ENCODE results near the gene NPY. TPM values are rescaled to one million over a fixed set of nuclear protein-coding genes. Genes with fewer than 3 reads are reported as not detected.

The NPY gene
- total and polyA plus RNA-seq, 2 of the 4 experiments (the other 2 are of a cell fraction): not detected

GRCh38 chr7:24304494-24305095, 20.6 kb downstream of the NPY start:
- DNase-seq (no peak), ATAC-seq (ENCODE audit: low read depth) (no peak)
- Histone ChIP-seq H3K27me3 (ENCODE audit: control insufficient read depth, insufficient read depth, low read length) (no peaks in the 10 kb centered on the region), H3K14ac (replicated peaks; ENCODE audit: low read depth, low read length) (no peak overlapping the region), H3K79me1 (ENCODE audit: low read depth in 1 of 2, low read length in 2 of 2) (no peaks in the 10 kb centered on the region), H3K9ac (ENCODE audit: low read depth, low read length) (no peak overlapping the region), H2BK5ac (ENCODE audit: low read depth, low read length, poor library complexity, severe bottlenecking) (no peak overlapping the region), H3K4me2 (ENCODE audit: low read depth, low read length) (no peak overlapping the region), H3K23ac (ENCODE audit: low read depth, low read length) (no peak overlapping the region), H4K8ac (ENCODE audit: low read depth in 2 of 2, low read length in 2 of 2) (no peak overlapping the region), H4K20me1 (ENCODE audit: insufficient read depth, low read length) (no peaks in the 10 kb centered on the region), H3K36me3 (ENCODE audit: control insufficient read depth, insufficient read depth, low read length) (no peaks in the 10 kb centered on the region), H3K4me1 (ENCODE audit: control insufficient read depth, insufficient read depth, low read length) (no peaks in the 10 kb centered on the region), H3K4me3 (ENCODE audit: insufficient read depth, low read depth, low read length) (no peak overlapping the region), H2BK15ac (ENCODE audit: low read depth, low read length) (no peak overlapping the region), H2BK20ac (ENCODE audit: low read depth, low read length) (no peak overlapping the region), H2AK9ac (replicated peaks; ENCODE audit: low read depth, low read length, poor library complexity) (no peak overlapping the region), H3K56ac (ENCODE audit: extremely low read depth, insufficient read depth, low read length) (no peak overlapping the region), H3K9me3 (ENCODE audit: control insufficient read depth, insufficient read depth, low read length) (no peaks in the 10 kb centered on the region), H2BK120ac (ENCODE audit: low read depth, low read length) (no peak overlapping the region), H3K9me1 (ENCODE audit: insufficient read depth, low read length) (no peaks in the 10 kb centered on the region), H3K27ac (ENCODE audit: insufficient read depth, low read length) (no peak overlapping the region), H4K5ac (ENCODE audit: low read depth, low read length) (no peak overlapping the region), H3K4ac (ENCODE audit: low read depth, low read length) (no peak overlapping the region), H2AK5ac (ENCODE audit: low read depth, low read length) (no peak overlapping the region), H3K18ac (ENCODE audit: low read depth, low read length) (no peak overlapping the region), H2AFZ (replicated peaks; ENCODE audit: low read length, poor library complexity) (no peak overlapping the region), H4K91ac (ENCODE audit: insufficient read depth, low read depth, low read length) (no peak overlapping the region)
- dilution Hi-C loops (cut with HindIII; ENCODE audit: low sequenced_read_pairs, unreplicated experiment): no loop called here
- 60% methylated on average over 1 of the region's 5 CpGs; no CpG with 5 or more reads in 1 of the 2 experiments for WGBS, 2 experiments (ENCODE audit: extremely low coverage in 2 of 2, insufficient read length in 1 of 2)
- POLR2A ChIA-PET (ENCODE audit: unreplicated experiment): no interaction called here
- TF ChIP-seq MXI1 (IDR thresholded peaks at IDR 0.05; ENCODE audit: borderline replicate concordance, low read depth, low read length): no peak
- no peak for TF ChIP-seq MAFK (IDR thresholded peaks at IDR 0.05; ENCODE audit: low read depth, low read length)
- no peak for TF ChIP-seq ELK1 (IDR thresholded peaks at IDR 0.05; ENCODE audit: borderline replicate concordance, low read depth, low read length)
- TF ChIP-seq RFX5 (IDR thresholded peaks at IDR 0.05; ENCODE audit: low read depth, low read length): no peak
- TF ChIP-seq RCOR1 (IDR thresholded peaks at IDR 0.05; ENCODE audit: insufficient replicate concordance, low read length): no peak
- TF ChIP-seq SMC3 (IDR thresholded peaks at IDR 0.05; ENCODE audit: low read depth, low read length): no peak
- no peak for TF ChIP-seq CEBPB (IDR thresholded peaks at IDR 0.05; ENCODE audit: low read depth, low read length)
- no peak for TF ChIP-seq CTCF (conservative IDR thresholded peaks at IDR 0.05; ENCODE audit: low read depth, low read length)
- TF ChIP-seq POLR2A (IDR thresholded peaks at IDR 0.05; ENCODE audit: low read depth, low read length): no peak
- no peak for TF ChIP-seq USF2 (IDR thresholded peaks at IDR 0.05; ENCODE audit: low read depth, low read length)
- no peak for TF ChIP-seq MAZ (IDR thresholded peaks at IDR 0.05; ENCODE audit: borderline replicate concordance, low read depth, low read length)
- CTCF ChIA-PET: no interaction called here
- in situ Hi-C loops (cut with MboI; ENCODE audit: low sequenced_read_pairs): no loop called here
- no TSS peak for BruUV-seq (replicated peaks)
- intact Hi-C loops (cut with micrococcal nuclease): no loop called here

Measured in IMR-90 (cell line).